AG04449 (cell line): ENCODE measurements around the gene FAM120AOS.

ENCODE experiments used
- CTCF ChIA-PET: fragments of 350-600 bp; formaldehyde crosslinking; extraction: SDS; loops from one replicate; lab custom pipeline; 2021; ENCODE audit warnings: antibody characterized with exemption; lab: Yijun Ruan, JAX
- POLR2A ChIA-PET: fragments of 400-600, 350-600 bp; formaldehyde crosslinking; extraction: SDS; loops from one replicate; lab custom pipeline; 2020; ENCODE audit warnings: antibody characterized with exemption, inconsistent platforms; lab: Yijun Ruan, JAX
- DNase-seq: peaks from one replicate; pipeline ENCODE4 v3.0.0-alpha.2; 2010; ENCODE audit warnings: low read depth, low spot score
- H3K4me3 ChIP-seq: 2 replicates; pipeline ENCODE4 v1.5.1; 2011; ENCODE audit warnings: low read depth, mild to moderate bottlenecking, control low read depth, low read length
- CTCF ChIP-seq: IDR thresholded peaks from one replicate; pipeline ENCODE4 v1.5.1; 2011; ENCODE audit warnings: mild to moderate bottlenecking, moderate library complexity, low read length, control low read depth, inconsistent platforms; ENCODE audit not compliant: insufficient read depth; ENCODE audit errors: missing control alignments

The FAM120AOS gene

GRCh38 chr9:93466416-93467061 lies 13.2 kb upstream of the FAM120AOS start:
- DNase-seq, result no peak
- no peak for TF ChIP-seq CTCF

GRCh38 chr9:93465855-93466254 lies 12.5 kb upstream of the FAM120AOS start:
- TF ChIP-seq CTCF, result no peak
- ChIA-PET POLR2A (interaction anchor here (0.7 kb wide), 1 partner anchor 11 kb away, joined by 3 read pairs; no protein-coding TSS in a partner anchor), CTCF (interaction anchor here (1.0 to 3.7 kb wide), 3 partner anchors 9 to 100 kb away, joined by 3 to 24 read pairs (median 12); partner anchors contain the start of gene FAM120AOS)
- no peak for DNase-seq
- no peak overlapping the region for H3K4me3 ChIP-seq

More at GRCh38 chr9:93466416-93467061, 13.2 kb upstream of the FAM120AOS start:
- H3K4me3 ChIP-seq, result no peak overlapping the region
- POLR2A ChIA-PET, result no interaction called here
- CTCF ChIA-PET, result interaction anchor here (1.0 to 3.7 kb wide), 3 partner anchors 9 to 100 kb away, joined by 3 to 24 read pairs (median 12); partner anchors contain the start of gene FAM120AOS

- POLR2A ChIA-PET, result no interaction called here
Measured at GRCh38 chr9:93464876-93465275, 11.5 kb upstream of the FAM120AOS start.

GRCh38 chr9:93464395-93464794 lies 11.0 kb upstream of the FAM120AOS start:
- POLR2A ChIA-PET, result no interaction called here
- no peak overlapping the region for H3K4me3 ChIP-seq

More at GRCh38 chr9:93464876-93465275, 11.5 kb upstream of the FAM120AOS start:
- DNase-seq, result no peak
- no peak overlapping the region for H3K4me3 ChIP-seq
- TF ChIP-seq CTCF, result no peak
- CTCF ChIA-PET, result interaction anchor here (0.7 to 3.7 kb wide), 4 partner anchors 9 to 101 kb away, joined by 3 to 24 read pairs (median 8); partner anchors contain the start of gene FAM120AOS

GRCh38 chr9:93463638-93464248 lies 10.4 kb upstream of the FAM120AOS start:
- CTCF ChIA-PET, result interaction anchor here (1.0 to 3.7 kb wide), 3 partner anchors 8 to 103 kb away, joined by 3 to 24 read pairs (median 4); partner anchors contain the start of gene FAM120AOS
- DNase-seq, result no peak
- POLR2A ChIA-PET, result interaction anchor here (1.0 kb wide), 1 partner anchor 10 kb away, joined by 3 read pairs; the partner anchor contains the start of gene FAM120AOS
- TF ChIP-seq CTCF, result no peak
- H3K4me3 ChIP-seq, result no peak overlapping the region

More at GRCh38 chr9:93464395-93464794, 11.0 kb upstream of the FAM120AOS start:
- no peak for DNase-seq
- TF ChIP-seq CTCF, result no peak
- CTCF ChIA-PET, result interaction anchor here (0.7 to 3.7 kb wide), 4 partner anchors 8 to 102 kb away, joined by 3 to 24 read pairs (median 8); partner anchors contain the start of gene FAM120AOS

GRCh38 chr9:93461821-93462220 lies 8.4 kb upstream of the FAM120AOS start:
- no peak for TF ChIP-seq CTCF
- CTCF ChIA-PET, result no interaction called here
- no peak for DNase-seq
- POLR2A ChIA-PET, result no interaction called here
- H3K4me3 ChIP-seq, result no peak overlapping the region
